HFF-Myc (cell line): Measurements from ENCODE around the gene SDK2.

Experiments
- DNase-seq: peaks from one replicate; pipeline ENCODE4 v3.0.0-alpha.2; 2011; ENCODE audit warnings: low read depth; ENCODE audit errors: extremely low read depth
- H3K4me3 ChIP-seq: replicated peaks from 2 replicates; pipeline ENCODE4 v1.5.1; 2011; ENCODE audit warnings: low read depth, mild to moderate bottlenecking, control low read depth, low read length
- CTCF ChIP-seq: IDR thresholded peaks from 2 replicates; pipeline ENCODE4 v1.5.1; 2012; ENCODE audit warnings: mild to moderate bottlenecking, low read depth, low read length, control low read depth; ENCODE audit errors: missing control alignments

SDK2 gene

GRCh38 chr17:73586921-73587602 lies 57.2 kb downstream of the SDK2 start:
- TF ChIP-seq CTCF: no peak
- H3K4me3 ChIP-seq: no peak overlapping the region
- no peak for DNase-seq

DNA sequence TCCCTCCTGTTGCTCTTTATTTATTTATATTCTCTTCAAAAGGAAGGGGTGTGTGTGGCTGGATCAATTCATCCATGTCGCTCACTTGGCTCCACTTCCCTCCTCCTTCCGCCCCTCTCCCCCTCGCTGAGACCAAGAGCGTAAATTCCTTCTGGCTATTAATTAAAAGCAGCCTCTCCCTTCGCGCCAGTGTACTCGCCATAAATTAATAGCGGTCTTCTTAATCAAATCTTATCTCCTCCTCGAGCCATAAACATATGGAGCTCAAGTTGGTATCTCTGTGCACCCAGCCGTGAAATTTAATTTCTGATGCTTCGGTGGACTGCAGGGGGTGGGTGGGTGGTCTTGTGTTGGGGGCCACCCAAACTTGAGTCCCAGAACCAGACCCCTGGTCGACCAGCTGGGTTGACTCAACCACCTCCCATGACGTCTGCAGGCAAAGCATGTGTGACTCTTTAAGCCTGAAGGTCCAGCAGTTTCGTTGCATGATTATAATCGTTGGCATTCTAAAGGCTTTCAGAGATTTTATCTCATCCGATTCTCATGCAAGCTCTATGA lies 57.9 kb downstream of the SDK2 start:
- TF ChIP-seq CTCF: no peak
- H3K4me3 ChIP-seq: no peak overlapping the region
- no peak for DNase-seq

DNA sequence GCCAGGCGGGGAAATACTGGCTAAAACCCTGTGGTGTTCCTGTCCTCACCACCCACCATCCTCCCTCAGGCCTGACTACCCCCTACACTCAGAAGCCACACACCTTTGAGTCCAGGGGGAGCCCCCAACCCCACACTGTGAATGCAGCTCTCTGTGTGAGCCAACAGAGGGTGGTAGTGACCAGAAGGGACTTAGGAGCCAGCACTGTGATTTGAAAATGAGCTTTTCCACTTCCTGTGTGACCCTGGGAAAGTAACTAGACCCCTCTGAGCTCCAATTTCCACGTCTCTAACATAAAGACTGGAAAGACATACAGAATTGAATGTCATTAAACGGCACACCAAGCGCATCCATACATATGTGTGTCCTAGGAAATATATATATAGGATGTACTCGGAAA lies 58.7 kb downstream of the SDK2 start:
- TF ChIP-seq CTCF: no peak
- H3K4me3 ChIP-seq: no peak overlapping the region
- DNase-seq: no peak

GRCh38 chr17:73584987-73585386 lies 59.3 kb downstream of the SDK2 start:
- no peak for TF ChIP-seq CTCF
- DNase-seq: no peak
- H3K4me3 ChIP-seq: no peak overlapping the region

- H3K4me3 ChIP-seq: no peak overlapping the region
- no peak for DNase-seq
- TF ChIP-seq CTCF: no peak
These were observed 60.2 kb downstream of the SDK2 start for GRCh38 chr17:73584049-73584448.

- no peak for DNase-seq
- TF ChIP-seq CTCF: no peak
- H3K4me3 ChIP-seq: no peak overlapping the region
These were observed 61.4 kb downstream of the SDK2 start for GRCh38 chr17:73582821-73583220.

DNA sequence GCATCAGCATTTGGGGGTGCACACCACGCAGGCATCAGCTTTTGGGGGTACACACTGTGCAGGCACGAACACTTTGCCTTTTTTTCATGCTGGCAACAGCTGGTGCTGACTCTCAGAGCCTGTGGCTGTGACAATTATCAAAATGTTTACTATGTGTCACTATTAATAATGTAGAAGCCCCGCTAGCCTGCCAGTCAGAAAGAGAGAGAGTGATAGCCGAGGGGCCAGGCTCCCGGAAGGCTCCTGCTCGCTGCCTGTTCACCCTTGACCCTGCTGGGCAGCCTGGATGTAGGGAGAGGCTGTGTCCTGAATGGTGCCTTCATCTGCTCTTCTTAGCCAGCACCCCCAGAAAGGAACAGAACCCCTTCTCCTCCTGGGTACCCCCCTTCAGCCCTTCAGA lies 61.9 kb downstream of the SDK2 start:
- DNase-seq: no peak
- no peak overlapping the region for H3K4me3 ChIP-seq
- TF ChIP-seq CTCF: no peak
